H1 (cell line): ENCODE data around the gene STRN4. TPM values are rescaled to one million over a fixed set of nuclear protein-coding genes. Genes with fewer than 3 reads are reported as not detected.

Source experiments
- CTCF ChIA-PET: fragments of 300-600 bp; sonication (Branson Sonifier 250); formaldehyde crosslinking; loops from one replicate; lab custom pipeline; 2021; ENCODE audit not compliant: partially characterized antibody; lab: Charles Lee
- POLR2A ChIA-PET: fragments of 300-600 bp; sonication (Branson Sonifier 250); formaldehyde crosslinking; loops from one replicate; lab custom pipeline; 2021; ENCODE audit warnings: inconsistent platforms; ENCODE audit not compliant: partially characterized antibody; lab: Charles Lee
- DNase-seq, 2 experiments: peaks; one replicate each; pipeline versions ENCODE4 v3.0.0 to v3.0.0-alpha.2; 2010 to 2022; ENCODE audit warnings: low spot score in 2 of 2, low read depth in 1 of 2, mixed read lengths in 1 of 2
- FAIRE-seq: peaks from 2 replicates; lab custom pipeline; 2011; peaks lifted over from hg19 to GRCh38; lab: Jason Lieb, UNC
- H2AFZ ChIP-seq: 2 replicates; pipeline ENCODE4 v1.8.1; 2012; ENCODE audit warnings: low read length, inconsistent platforms
- H2AK5ac ChIP-seq: 2 replicates; pipeline ENCODE4 v1.6.1; 2013; ENCODE audit warnings: low read depth, low read length
- H2BK120ac ChIP-seq: replicated peaks from 2 replicates; pipeline ENCODE3; 2013; ENCODE audit warnings: low read depth, low read length, inconsistent platforms
- H2BK12ac ChIP-seq: 2 replicates; pipeline ENCODE4 v1.6.1; 2013; ENCODE audit warnings: low read depth, low read length
- H2BK15ac ChIP-seq: 2 replicates; pipeline ENCODE4 v1.6.1; 2013; ENCODE audit warnings: low read length
- H2BK20ac ChIP-seq: 2 replicates; pipeline ENCODE4 v1.6.1; 2013; ENCODE audit warnings: low read length
- H2BK5ac ChIP-seq: 2 replicates; pipeline ENCODE4 v1.6.1; 2013; ENCODE audit warnings: low read depth, low read length
- H3K14ac ChIP-seq: 2 replicates; pipeline ENCODE4 v1.6.1; 2013; ENCODE audit warnings: inconsistent platforms; ENCODE audit not compliant: insufficient read length
- H3K18ac ChIP-seq: 2 replicates; pipeline ENCODE4 v1.6.1; 2013; ENCODE audit warnings: low read length; ENCODE audit errors: extremely low read depth
- H3K23ac ChIP-seq: 2 replicates; pipeline ENCODE4 v1.6.1; 2013; ENCODE audit warnings: inconsistent platforms; ENCODE audit not compliant: insufficient read length
- H3K23me2 ChIP-seq: 2 replicates; pipeline ENCODE4 v1.6.1; 2013; ENCODE audit warnings: low read depth, low read length
- H3K27ac ChIP-seq: 2 replicates; pipeline ENCODE4 v1.6.1; 2011; ENCODE audit warnings: low read depth, low read length, inconsistent platforms
- H3K27me3 ChIP-seq, 4 experiments: replicated peaks in 1 of 4; 1 replicate in 1 of 4; 2 replicates in 3 of 4; pipeline versions ENCODE4 v1.6.1 to v1.8.1; 2011 to 2013; ENCODE audit warnings: low read length in 3 of 4, mild to moderate bottlenecking in 3 of 4, inconsistent platforms in 2 of 4, mixed read lengths in 2 of 4, moderate library complexity in 1 of 4; ENCODE audit not compliant: control insufficient read depth in 3 of 4, insufficient read depth in 3 of 4; ENCODE audit errors: extremely low read depth in 1 of 4
- H3K36me3 ChIP-seq, 4 experiments: 2 replicates each; pipeline versions ENCODE4 v1.6.1 to v1.8.1; 2011 to 2013; ENCODE audit warnings: mild to moderate bottlenecking in 4 of 4, low read length in 3 of 4, moderate library complexity in 2 of 4, control low read depth in 1 of 4, inconsistent platforms in 1 of 4; ENCODE audit not compliant: insufficient read depth in 4 of 4, control insufficient read depth in 2 of 4
- H3K4ac ChIP-seq: replicated peaks from 2 replicates; pipeline ENCODE3; 2013; ENCODE audit warnings: low read length, low read depth, mixed read lengths, inconsistent platforms; ENCODE audit not compliant: insufficient read length
- H3K4me1 ChIP-seq, 4 experiments: replicated peaks in 1 of 4; 1 replicate in 1 of 4; 2 replicates in 3 of 4; pipeline versions ENCODE4 v1.6.1 to v1.8.1; 2011 to 2013; ENCODE audit warnings: low read length in 3 of 4, inconsistent platforms in 2 of 4, mixed read lengths in 1 of 4; ENCODE audit not compliant: insufficient read depth in 4 of 4, control insufficient read depth in 3 of 4
- H3K4me2 ChIP-seq, 2 experiments: 2 replicates each; pipeline versions ENCODE4 v1.6.1 to v1.8.1; 2011 to 2013; ENCODE audit warnings: low read depth in 2 of 2, low read length in 2 of 2, control low read depth in 1 of 2, inconsistent platforms in 1 of 2, mild to moderate bottlenecking in 1 of 2; ENCODE audit not compliant: insufficient read depth in 1 of 2
- H3K4me3 ChIP-seq, 4 experiments: fragments of 200-600, 300-600 bp in 1 of 4; sonication (generic), shearing (Covaris generic), sonication (Bioruptor Twin) in 1 of 4; 2 replicates each; pipeline versions ENCODE4 v1.5.1 to v1.8.1; 2011 to 2016; ENCODE audit warnings: low read length in 4 of 4, low read depth in 3 of 4, control low read depth in 2 of 4, inconsistent platforms in 2 of 4, mild to moderate bottlenecking in 2 of 4, mixed read lengths in 1 of 4, moderate library complexity in 1 of 4; ENCODE audit not compliant: insufficient read depth in 2 of 4; ENCODE audit errors: extremely low read depth in 1 of 4
- H3K56ac ChIP-seq: replicated peaks from 2 replicates; pipeline ENCODE3; 2013; ENCODE audit warnings: low read depth, mild to moderate bottlenecking, mixed read lengths, low read length, inconsistent platforms; ENCODE audit not compliant: insufficient read length
- H3K79me1 ChIP-seq: 2 replicates; pipeline ENCODE4 v1.6.1; 2013; ENCODE audit warnings: low read depth, low read length, control low read depth
- H3K79me2 ChIP-seq, 2 experiments: 2 replicates each; pipeline versions ENCODE4 v1.6.1 to v1.8.1; 2012 to 2013; ENCODE audit warnings: low read length in 2 of 2, mild to moderate bottlenecking in 2 of 2, inconsistent platforms in 1 of 2; ENCODE audit not compliant: insufficient read depth in 2 of 2, control insufficient read depth in 1 of 2
- H3K9ac ChIP-seq, 4 experiments: replicated peaks in 1 of 4; 1 replicate in 1 of 4; 2 replicates in 3 of 4; pipeline versions ENCODE4 v1.6.1 to v1.8.1; 2011 to 2013; ENCODE audit warnings: low read depth in 3 of 4, low read length in 3 of 4, control low read depth in 2 of 4, mild to moderate bottlenecking in 2 of 4, moderate library complexity in 2 of 4, inconsistent platforms in 1 of 4; ENCODE audit errors: extremely low read depth in 1 of 4
- H3K9me3 ChIP-seq, 2 experiments: 2 replicates each; pipeline versions ENCODE4 v1.6.1 to v1.8.1; 2012 to 2013; ENCODE audit warnings: mild to moderate bottlenecking in 2 of 2, moderate library complexity in 2 of 2, control low read depth in 1 of 2, inconsistent platforms in 1 of 2, low read depth in 1 of 2, low read length in 1 of 2, mixed read lengths in 1 of 2; ENCODE audit not compliant: insufficient read depth in 2 of 2
- H4K20me1 ChIP-seq, 2 experiments: replicated peaks in 1 of 2; 2 replicates each; pipeline versions ENCODE3 to v1.8.1; 2011 to 2013; ENCODE audit warnings: inconsistent platforms in 2 of 2, low read length in 2 of 2, mild to moderate bottlenecking in 1 of 2; ENCODE audit not compliant: insufficient read depth in 2 of 2, control insufficient read depth in 1 of 2
- H4K5ac ChIP-seq: 2 replicates; pipeline ENCODE4 v1.6.1; 2013; ENCODE audit warnings: low read length, low read depth, mixed read lengths, inconsistent platforms; ENCODE audit not compliant: insufficient read length
- H4K8ac ChIP-seq: 2 replicates; pipeline ENCODE4 v1.8.0; 2013; ENCODE audit warnings: mild to moderate bottlenecking, moderate library complexity, low read length, inconsistent platforms; ENCODE audit not compliant: insufficient read depth; ENCODE audit errors: extremely low read depth
- H4K91ac ChIP-seq: replicated peaks from 2 replicates; pipeline ENCODE3; 2013; ENCODE audit warnings: low read length, mixed read lengths, inconsistent platforms; ENCODE audit not compliant: insufficient read length
- CBX5 ChIP-seq: fragments of 300-800, 300-1000 bp; sonication (generic); IDR thresholded peaks from 2 replicates; pipeline ENCODE4 v1.7.1; 2016; ENCODE audit warnings: antibody characterized with exemption, low read length, low read depth
- CHD1 ChIP-seq: IDR thresholded peaks from 2 replicates; pipeline ENCODE4 v1.6.1; 2012; ENCODE audit warnings: low read depth, low read length, improper control_type of control experiment
- GABPA ChIP-seq: IDR thresholded peaks from 2 replicates; pipeline ENCODE4 v1.6.1; 2011; ENCODE audit warnings: mild to moderate bottlenecking, low read length, moderate library complexity, borderline replicate concordance; ENCODE audit not compliant: insufficient read depth
- GTF2F1 ChIP-seq: IDR thresholded peaks from 2 replicates; pipeline ENCODE4 v1.6.1; 2012; ENCODE audit warnings: low read depth, low read length, improper control_type of control experiment, borderline replicate concordance
- HDAC2 ChIP-seq, 2 experiments: fragments of 300-600 bp in 1 of 2; sonication (generic) in 1 of 2; IDR thresholded peaks; 2 replicates each; pipeline ENCODE4 v1.6.1; 2011 to 2012; ENCODE audit warnings: low read depth in 2 of 2, low read length in 2 of 2, mild to moderate bottlenecking in 2 of 2, moderate library complexity in 2 of 2, borderline replicate concordance in 1 of 2, inconsistent platforms in 1 of 2
- JUND ChIP-seq: IDR thresholded peaks from 2 replicates; pipeline ENCODE4 v1.6.1; 2011; ENCODE audit warnings: mild to moderate bottlenecking, improper control_type of control experiment, low read length
- KDM4A ChIP-seq: IDR thresholded peaks from one replicate; pipeline ENCODE4 v1.7.1; 2012; ENCODE audit warnings: low read depth, mild to moderate bottlenecking, moderate library complexity, low read length, inconsistent platforms; ENCODE audit not compliant: severe bottlenecking
- NANOG ChIP-seq: IDR thresholded peaks from 2 replicates; pipeline ENCODE4 v1.6.1; 2011; ENCODE audit warnings: low read length, low read depth, mild to moderate bottlenecking, inconsistent platforms; ENCODE audit not compliant: insufficient read depth, poor library complexity, severe bottlenecking
- RNF2 ChIP-seq: fragments of 200-900, 300-1000 bp; sonication (generic); IDR thresholded peaks from 2 replicates; pipeline ENCODE4 v1.7.1; 2016; ENCODE audit warnings: borderline replicate concordance, low read depth, mild to moderate bottlenecking, antibody characterized with exemption, low read length; ENCODE audit not compliant: poor library complexity, severe bottlenecking; ENCODE audit errors: missing control alignments
- RXRA ChIP-seq: IDR thresholded peaks from 2 replicates; pipeline ENCODE4 v1.6.1; 2011; ENCODE audit warnings: low read depth, mild to moderate bottlenecking, low read length, moderate library complexity; ENCODE audit not compliant: insufficient read depth
- SIRT6 ChIP-seq: IDR thresholded peaks from one replicate; pipeline ENCODE4 v1.7.1; 2012; ENCODE audit warnings: low read length, inconsistent platforms
- SRF ChIP-seq: IDR thresholded peaks from 2 replicates; pipeline ENCODE4 v1.6.1; 2011; ENCODE audit warnings: mild to moderate bottlenecking, low read depth, low read length, moderate library complexity
- WGBS, 2 experiments: shearing (Covaris generic) in 1 of 2; methylation state at CpG; one replicate each; pipeline versions ENCODE4 v1.1.6 to v1.1.7; 2013 to 2015; ENCODE audit warnings: low lambda C conversion rate in 2 of 2, mixed read lengths in 2 of 2, inconsistent platforms in 1 of 2, low coverage in 1 of 2, missing lambda C conversion rate in 1 of 2; ENCODE audit not compliant: insufficient replicate concordance in 2 of 2, insufficient coverage in 1 of 2, insufficient read length in 1 of 2; ENCODE audit errors: extremely low coverage in 1 of 2, missing lambda C conversion rate in 1 of 2; 5-methylcytosine and 5-hydroxymethylcytosine counted together
- polyA plus RNA-seq, 7 experiments: library from polyadenylated mRNA; depleted of rRNA in 3 of 7; stranded (reverse) in 5 of 7; unstranded in 2 of 7; fragments of >200 nt in 5 of 7; fragments of 200-250 nt in 2 of 7; gene quantifications; 1 replicate in 5 of 7; 2 replicates in 1 of 7; 4 replicates in 1 of 7; pipeline versions ENCODE4 v1.2.1 to v1.2.3, GENCODE V29; 2011 to 2013; ENCODE audit warnings: missing spikeins in 2 of 7, mixed read lengths in 2 of 7
- total RNA-seq: library from RNA; stranded (reverse); fragmentation: NEBNext Ultra II Directional; extraction: Animal tissue kit (Norgen Biotek cat#: 25700); gene quantifications from 2 replicates; pipeline ENCODE4 v1.2.1, GENCODE V29; 2021

Gene STRN4
- total and polyA plus RNA-seq, 2 of the 8 experiments (the other 6 are each of a cell fraction or from before 2014, with no cell fraction given): 120 to 187 TPM

DNA sequence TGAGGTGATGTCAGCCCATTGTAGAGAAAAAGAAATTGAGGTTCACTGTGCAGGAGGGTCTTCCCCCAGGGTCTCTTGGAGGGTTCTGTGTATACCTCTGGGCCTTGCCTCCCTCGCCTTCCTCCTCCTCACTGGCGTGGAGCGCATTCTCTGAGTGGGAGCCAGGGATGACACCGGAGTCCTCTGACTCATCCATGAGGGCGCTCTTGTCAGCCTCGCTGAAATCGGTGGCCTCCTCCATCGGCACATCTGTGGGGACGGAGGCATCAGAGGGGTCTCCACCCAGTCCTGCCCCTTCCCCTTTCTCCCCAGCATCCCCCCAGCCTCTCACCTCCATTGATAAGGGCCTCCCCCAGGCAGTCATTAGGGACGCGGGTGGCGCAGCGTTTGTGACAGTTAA, 45.5 kb downstream of the STRN4 start:
- POLR2A ChIA-PET: no interaction called here

More for the DNA sequence above, 45.5 kb downstream of the STRN4 start:
- WGBS, 2 experiments: 94% methylated on average over 11 of the region's 13 CpGs; no CpG with 5 or more reads in 1 of the 2 experiments
- DNase-seq (no peak), FAIRE-seq (no peak)
- no peak overlapping the region for H3K27ac ChIP-seq
- H3K36me3 ChIP-seq: peaks cover 8 to 58% (median 44%) of the 10 kb centered on the region in 4 experiments
- H3K23ac ChIP-seq: no peak overlapping the region
- H3K79me2 ChIP-seq: no peaks in the 10 kb centered on the region
- no peak overlapping the region for H2AK5ac ChIP-seq
- peaks cover 0 to 9% (median 6%) of the 10 kb centered on the region in 4 experiments; a peak in 6 of 7 replicates for H3K4me1 ChIP-seq
- no peaks in the 10 kb centered on the region for H3K9me3 ChIP-seq
- H4K8ac ChIP-seq: no peak overlapping the region
- H3K27me3 ChIP-seq: no peaks in the 10 kb centered on the region
- no peak overlapping the region for H3K18ac ChIP-seq
- no peak overlapping the region for H4K91ac ChIP-seq
- no peaks in the 10 kb centered on the region for H3K79me1 ChIP-seq
- H3K4ac ChIP-seq: no peak overlapping the region
- no peak overlapping the region for H4K5ac ChIP-seq
- H2AFZ ChIP-seq: no peak overlapping the region
- H3K4me3 ChIP-seq: no peak overlapping the region
- H4K20me1 ChIP-seq: peaks cover 15 to 16% of the 10 kb centered on the region in 2 experiments
- no peak overlapping the region for H3K9ac ChIP-seq
- no peak for TF ChIP-seq NANOG
- no peak for TF ChIP-seq JUND
- TF ChIP-seq SRF: no peak
- no peak for TF ChIP-seq GTF2F1
- no peak for TF ChIP-seq CBX5
- TF ChIP-seq GABPA: no peak
- no peak for TF ChIP-seq CHD1
- TF ChIP-seq SIRT6: no peak
- no peak for TF ChIP-seq RNF2
- TF ChIP-seq HDAC2 (IDR thresholded peaks at IDR 0.05; ENCODE audit: borderline replicate concordance in 1 of 2, low read depth in 2 of 2, low read length in 2 of 2): no peak
- no peak for TF ChIP-seq RXRA
- TF ChIP-seq KDM4A: no peak
- H2BK15ac ChIP-seq: no peak overlapping the region
- H2BK12ac ChIP-seq: no peak overlapping the region
- no peak overlapping the region for H2BK120ac ChIP-seq
- CTCF ChIA-PET: interaction anchor here (0.9 to 1.1 kb wide), 2 partner anchors 13 to 38 kb away, joined by 3 read pairs; no protein-coding TSS in a partner anchor
- no peak overlapping the region for H2BK5ac ChIP-seq
- H2BK20ac ChIP-seq: no peak overlapping the region
- H3K23me2 ChIP-seq: peaks cover 3% of the 10 kb centered on the region
- H3K14ac ChIP-seq: no peak overlapping the region
- H3K4me2 ChIP-seq: no peak overlapping the region
- H3K56ac ChIP-seq: no peak overlapping the region
